HEK293T (cell line): ENCODE measurements around the gene CRHR2.

Experiments used
- ARNT ChIP-seq: fragments of 450-650 bp; IDR thresholded peaks from 2 replicates; pipeline ENCODE4 v1.6.1; 2017; ENCODE audit warnings: mild to moderate bottlenecking
- BHLHE40 ChIP-seq: fragments of 450-650 bp; IDR thresholded peaks from 2 replicates; pipeline ENCODE4 v1.6.1; 2016; ENCODE audit warnings: mild to moderate bottlenecking, moderate library complexity, borderline replicate concordance
- ELF4 ChIP-seq: fragments of 450-650 bp; IDR thresholded peaks from 2 replicates; pipeline ENCODE4 v1.6.1; 2017; ENCODE audit warnings: antibody characterized with exemption
- FOXA1 ChIP-seq: fragments of 450-650 bp; IDR thresholded peaks from 2 replicates; pipeline ENCODE4 v1.6.1; 2016; ENCODE audit warnings: mild to moderate bottlenecking
- FOXK2 ChIP-seq: fragments of 450-650 bp; IDR thresholded peaks from 2 replicates; pipeline ENCODE4 v1.6.1; 2016; ENCODE audit warnings: mild to moderate bottlenecking
- FOXM1 ChIP-seq: fragments of 450-650 bp; IDR thresholded peaks from 2 replicates; pipeline ENCODE4 v1.6.1; 2017; ENCODE audit warnings: mild to moderate bottlenecking, borderline replicate concordance
- HDGF ChIP-seq: fragments of 450-650 bp; IDR thresholded peaks from 2 replicates; pipeline ENCODE4 v1.6.1; 2017; ENCODE audit warnings: antibody characterized with exemption, borderline replicate concordance
- L3MBTL2 ChIP-seq: fragments of 450-650 bp; conservative IDR thresholded peaks from 2 replicates; pipeline ENCODE4 v1.6.1; 2016; ENCODE audit warnings: mild to moderate bottlenecking
- NFRKB ChIP-seq: fragments of 450-650 bp; IDR thresholded peaks from 2 replicates; pipeline ENCODE4 v1.6.1; 2016; ENCODE audit warnings: mild to moderate bottlenecking, moderate library complexity
- PKNOX1 ChIP-seq: fragments of 450-650 bp; IDR thresholded peaks from 2 replicates; pipeline ENCODE4 v1.6.1; 2016
- SP1 ChIP-seq: fragments of 450-650 bp; IDR thresholded peaks from 2 replicates; pipeline ENCODE4 v1.6.1; 2017
- SUZ12 ChIP-seq: fragments of 450-650 bp; IDR thresholded peaks from 2 replicates; pipeline ENCODE4 v1.6.1; 2016; ENCODE audit warnings: mild to moderate bottlenecking
- TARDBP ChIP-seq: fragments of 450-650 bp; IDR thresholded peaks from 2 replicates; pipeline ENCODE4 v1.6.1; 2016
- ZNF384 ChIP-seq: fragments of 450-650 bp; IDR thresholded peaks from 2 replicates; pipeline ENCODE4 v1.6.1; 2016

DNA sequence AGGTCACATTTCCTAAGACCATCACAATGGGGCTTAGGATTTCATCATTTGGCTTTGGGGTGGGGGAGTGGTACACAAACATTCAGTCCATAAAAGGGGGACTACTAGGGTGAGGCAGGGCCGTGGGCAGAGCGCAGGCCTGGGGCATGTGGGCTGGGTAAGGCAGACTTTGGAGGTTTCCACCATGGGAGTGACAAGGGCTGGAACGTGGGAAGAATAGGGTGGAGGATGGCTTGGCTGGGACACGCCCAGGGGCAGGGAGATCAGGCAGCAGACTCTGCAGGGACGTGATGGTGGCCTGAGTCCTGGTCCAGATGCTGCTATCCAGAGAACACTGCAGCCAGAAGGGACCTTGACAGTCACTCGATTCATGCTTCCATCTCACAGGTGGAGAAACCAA is 24.7 kb upstream of the CRHR2 start:
- TF ChIP-seq PKNOX1 = no peak
- TF ChIP-seq SP1 = no peak
- no peak for TF ChIP-seq ELF4
- TF ChIP-seq ARNT = no peak
- no peak for TF ChIP-seq HDGF
- no peak for TF ChIP-seq NFRKB
- no peak for TF ChIP-seq FOXA1
- no peak for TF ChIP-seq L3MBTL2
- TF ChIP-seq SUZ12 = no peak
- no peak for TF ChIP-seq FOXK2
- no peak for TF ChIP-seq ZNF384
- TF ChIP-seq FOXM1 = no peak
- TF ChIP-seq BHLHE40 = no peak
- no peak for TF ChIP-seq TARDBP
